Brain microvascular endothelial cell (primary cell): ENCODE data around the gene KCNAB1.

Source experiments
- DNase-seq: peaks from one replicate; pipeline ENCODE4 v3.0.0-alpha.2; 2020
- H3K27ac ChIP-seq: fragments of 250-450 bp; sonication (Bioruptor Pico); 2 replicates; pipeline ENCODE4 v1.5.1; 2020; ENCODE audit warnings: mild to moderate bottlenecking, moderate library complexity
- H3K27me3 ChIP-seq: fragments of 250-450 bp; sonication (Bioruptor Pico); replicated peaks from 2 replicates; pipeline ENCODE4 v1.5.1; 2020; ENCODE audit warnings: mild to moderate bottlenecking
- H3K36me3 ChIP-seq: fragments of 250-450 bp; sonication (Bioruptor Pico); replicated peaks from 2 replicates; pipeline ENCODE4 v1.5.1; 2020; ENCODE audit warnings: mild to moderate bottlenecking
- H3K4me3 ChIP-seq: 2 replicates; pipeline ENCODE4 v1.5.1; 2011; ENCODE audit warnings: low read depth, mild to moderate bottlenecking, control low read depth, low read length, moderate library complexity
- in situ Hi-C: cut with HindIII; loops from 2 replicates; pipeline ENCODE4 v1.10.0; 2017; ENCODE audit warnings: low sequenced_read_pairs, low pct_ligation_motif_present
- TF ChIP-seq, protein P1 (sequence below): IDR thresholded peaks from 2 replicates; pipeline ENCODE4 v1.5.1; 2011; ENCODE audit warnings: low read depth, mild to moderate bottlenecking, moderate library complexity, low read length, control low read depth, inconsistent platforms; ENCODE audit errors: missing control alignments

Gene KCNAB1

DNA sequence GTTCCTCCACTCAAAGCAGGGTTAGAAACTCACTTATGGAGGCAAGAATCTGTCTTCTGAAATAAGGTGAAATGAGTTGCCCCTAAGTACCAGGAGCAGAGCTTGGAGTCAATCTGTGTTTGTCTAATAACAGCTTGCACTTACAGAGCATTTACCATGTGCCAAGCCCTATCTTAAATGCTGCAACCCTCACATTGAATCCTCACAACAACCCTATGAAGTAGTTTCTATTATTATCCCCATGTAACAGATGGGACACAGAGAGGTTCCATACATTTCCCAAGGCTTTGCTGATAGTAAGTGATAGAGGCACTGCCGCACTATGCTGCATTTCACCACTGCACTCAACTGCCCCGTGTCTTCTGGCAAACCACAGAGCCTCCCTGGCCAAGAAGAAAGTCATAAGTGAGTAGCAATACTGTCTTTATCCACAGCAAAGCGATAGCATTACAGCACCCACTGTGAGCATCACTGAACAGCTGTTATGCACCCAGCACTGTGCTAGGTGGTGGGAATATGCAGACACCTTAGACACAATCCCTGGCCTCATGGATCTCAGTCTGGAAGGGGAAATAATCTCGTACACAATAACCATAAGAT is 293.0 kb downstream of the KCNAB1 start:
- Histone ChIP-seq H3K36me3 (no peaks in the 10 kb centered on the region), H3K27ac (no peak overlapping the region), H3K27me3 (no peaks in the 10 kb centered on the region), H3K4me3 (no peak overlapping the region)
- no peak for DNase-seq
- in situ Hi-C loops, result no loop called here
- TF ChIP-seq, protein P1, sequence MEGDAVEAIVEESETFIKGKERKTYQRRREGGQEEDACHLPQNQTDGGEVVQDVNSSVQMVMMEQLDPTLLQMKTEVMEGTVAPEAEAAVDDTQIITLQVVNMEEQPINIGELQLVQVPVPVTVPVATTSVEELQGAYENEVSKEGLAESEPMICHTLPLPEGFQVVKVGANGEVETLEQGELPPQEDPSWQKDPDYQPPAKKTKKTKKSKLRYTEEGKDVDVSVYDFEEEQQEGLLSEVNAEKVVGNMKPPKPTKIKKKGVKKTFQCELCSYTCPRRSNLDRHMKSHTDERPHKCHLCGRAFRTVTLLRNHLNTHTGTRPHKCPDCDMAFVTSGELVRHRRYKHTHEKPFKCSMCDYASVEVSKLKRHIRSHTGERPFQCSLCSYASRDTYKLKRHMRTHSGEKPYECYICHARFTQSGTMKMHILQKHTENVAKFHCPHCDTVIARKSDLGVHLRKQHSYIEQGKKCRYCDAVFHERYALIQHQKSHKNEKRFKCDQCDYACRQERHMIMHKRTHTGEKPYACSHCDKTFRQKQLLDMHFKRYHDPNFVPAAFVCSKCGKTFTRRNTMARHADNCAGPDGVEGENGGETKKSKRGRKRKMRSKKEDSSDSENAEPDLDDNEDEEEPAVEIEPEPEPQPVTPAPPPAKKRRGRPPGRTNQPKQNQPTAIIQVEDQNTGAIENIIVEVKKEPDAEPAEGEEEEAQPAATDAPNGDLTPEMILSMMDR, result no peak

DNA sequence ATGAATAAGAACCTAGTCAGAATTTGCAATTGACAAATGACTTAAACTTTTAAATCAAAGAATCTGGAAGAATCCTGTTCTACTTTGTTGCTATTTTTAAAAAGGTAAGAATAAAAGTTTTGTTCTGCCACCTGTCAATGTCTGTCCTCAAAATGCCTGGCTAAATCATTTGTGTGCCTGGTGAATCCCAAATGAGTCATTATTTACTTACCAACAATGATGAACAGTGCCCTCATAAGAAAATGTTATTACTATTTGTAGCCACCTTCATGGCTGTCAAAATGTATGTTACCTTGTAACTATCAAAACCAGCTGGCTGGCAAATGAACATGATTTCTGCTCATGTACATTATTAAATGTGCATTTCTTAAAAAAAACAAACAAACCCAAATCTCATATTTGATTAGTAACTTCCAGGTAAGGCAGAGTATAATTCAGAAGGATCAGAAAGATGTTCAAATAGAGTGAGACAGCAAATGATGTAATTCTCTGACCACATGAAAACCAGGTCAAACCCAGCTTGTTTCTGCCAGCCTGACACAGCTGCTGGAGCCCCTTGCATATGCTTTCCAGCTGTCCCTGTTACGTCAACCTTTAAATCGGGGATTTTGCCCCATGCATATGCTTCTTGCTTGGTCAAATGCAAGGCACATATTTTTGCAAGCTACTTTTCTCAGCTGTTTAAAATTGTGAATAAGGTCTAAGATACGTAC is 296.6 kb downstream of the KCNAB1 start:
- H3K4me3 ChIP-seq, result no peak overlapping the region
- no peaks in the 10 kb centered on the region for H3K27me3 ChIP-seq
- no peak overlapping the region for H3K27ac ChIP-seq
- no peak for DNase-seq
- TF ChIP-seq, protein P1, result no peak
- H3K36me3 ChIP-seq, result no peaks in the 10 kb centered on the region
- in situ Hi-C loops, result no loop called here

DNA sequence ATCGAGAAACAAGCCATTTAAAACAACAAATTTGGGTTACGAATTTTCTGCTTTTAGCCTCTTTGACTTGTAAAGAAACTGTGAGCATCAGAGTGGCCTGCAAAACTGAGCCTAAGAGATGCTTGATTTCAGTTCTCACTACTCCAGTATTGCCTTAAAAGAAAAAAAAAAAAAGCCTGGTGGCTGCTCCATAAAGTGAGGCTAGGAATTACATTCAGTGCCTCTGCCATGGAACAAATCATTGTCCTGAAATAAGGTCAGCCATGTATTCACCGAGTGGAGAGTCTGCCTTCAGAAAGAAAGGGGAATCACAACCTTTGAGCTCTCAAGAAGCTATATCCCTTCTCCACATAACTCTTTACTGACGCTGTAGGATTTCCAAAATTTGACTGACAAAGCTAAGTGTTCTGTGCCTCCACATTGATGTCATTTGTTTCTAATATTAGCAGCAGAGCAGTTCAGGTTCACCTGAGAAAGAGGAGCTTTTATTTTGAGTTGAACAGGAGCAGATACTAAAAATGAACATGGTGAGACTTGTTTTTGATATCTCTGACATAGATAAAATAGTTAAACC is 297.3 kb downstream of the KCNAB1 start:
- H3K4me3 ChIP-seq, result no peak overlapping the region
- H3K27me3 ChIP-seq, result no peaks in the 10 kb centered on the region
- in situ Hi-C loops, result no loop called here
- no peaks in the 10 kb centered on the region for H3K36me3 ChIP-seq
- DNase-seq, result no peak
- H3K27ac ChIP-seq, result no peak overlapping the region
- TF ChIP-seq, protein P1, result no peak

DNA sequence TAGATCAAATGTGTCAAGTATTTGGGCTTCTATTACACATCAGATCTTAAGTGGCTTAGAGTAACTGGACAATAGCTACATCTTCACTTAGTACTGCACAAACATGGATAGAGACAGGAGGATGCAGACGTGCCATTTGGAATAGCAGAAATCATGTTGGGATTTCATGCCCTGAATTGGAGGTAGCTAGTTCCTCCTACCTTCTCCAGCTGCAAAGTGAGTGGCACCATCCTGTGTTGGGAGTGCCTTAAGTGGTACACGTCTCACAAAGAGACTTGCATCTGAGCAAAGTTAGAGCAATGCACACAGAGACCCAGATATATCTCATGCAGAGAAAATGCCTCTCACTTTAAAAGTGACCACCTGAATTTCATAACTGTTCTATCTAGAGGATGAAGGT is 298.1 kb downstream of the KCNAB1 start:
- Histone ChIP-seq H3K4me3 (no peak overlapping the region), H3K27ac (no peak overlapping the region), H3K27me3 (no peaks in the 10 kb centered on the region), H3K36me3 (no peaks in the 10 kb centered on the region)
- in situ Hi-C loops, result no loop called here
- DNase-seq, result no peak
- TF ChIP-seq, protein P1, result no peak

DNA sequence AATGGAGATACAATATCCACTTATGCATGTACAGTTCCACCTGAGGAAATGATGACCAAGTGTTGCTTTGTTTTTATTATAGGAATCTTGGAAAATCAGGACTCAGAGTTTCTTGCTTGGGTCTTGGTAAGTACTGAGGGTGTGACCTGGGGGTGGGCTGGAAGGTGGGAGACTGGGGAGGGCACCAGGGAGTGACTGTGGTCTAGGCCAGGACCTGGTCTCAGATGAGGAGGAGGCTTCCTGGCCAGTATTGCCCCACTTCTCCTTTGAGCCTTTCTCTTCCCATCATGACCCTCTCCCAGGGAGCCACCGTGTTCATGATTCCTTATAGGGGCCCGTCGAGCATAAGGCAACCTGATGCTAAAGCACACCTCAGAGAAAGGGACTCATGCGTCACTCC is 301.2 kb downstream of the KCNAB1 start:
- Histone ChIP-seq H3K27ac (no peak overlapping the region), H3K27me3 (no peaks in the 10 kb centered on the region), H3K36me3 (no peaks in the 10 kb centered on the region), H3K4me3 (no peak overlapping the region)
- TF ChIP-seq, protein P1, result no peak
- DNase-seq, result no peak
- in situ Hi-C loops, result no loop called here
